Thoracic aorta (tissue), 2 donors: ENCODE results near the gene GABRB3. TPM values are rescaled to one million over a fixed set of nuclear protein-coding genes. Genes with fewer than 3 reads are reported as not detected.

Source experiments
- ATAC-seq: fragments of 150-250 bp; one replicate; pipeline ENCODE4 v1.8.0; 2017; ENCODE audit warnings: low read depth; ENCODE audit not compliant: insufficient number of reproducible peaks, low FRiP score
- DNase-seq: peaks from one replicate; pipeline ENCODE4 v3.0.0-alpha.2; 2020; ENCODE audit warnings: low spot score
- H3K27ac ChIP-seq, 2 donors: fragments of 200-600 bp; sonication (generic); 1 replicate in 1 of 2; 2 replicates in 1 of 2; pipeline ENCODE4 v1.5.1; 2016; ENCODE audit warnings: mild to moderate bottlenecking in 2 of 2, moderate library complexity in 2 of 2
- H3K27me3 ChIP-seq: fragments of 200-600 bp; sonication (generic); replicated peaks from 2 replicates; pipeline ENCODE4 v1.6.0; 2016; ENCODE audit warnings: mild to moderate bottlenecking; ENCODE audit not compliant: insufficient read depth
- H3K36me3 ChIP-seq: fragments of 200-600 bp; sonication (generic); one replicate; pipeline ENCODE4 v1.5.1; 2016
- H3K4me1 ChIP-seq, 2 donors: fragments of 200-600 bp; sonication (generic); 1 replicate in 1 of 2; 2 replicates in 1 of 2; pipeline versions ENCODE4 v1.5.1 to v1.6.0; 2016; ENCODE audit warnings: low read depth in 2 of 2, mild to moderate bottlenecking in 1 of 2; ENCODE audit not compliant: control insufficient read depth in 1 of 2
- H3K4me3 ChIP-seq: fragments of 200-600 bp; sonication (generic); 2 replicates; pipeline ENCODE4 v1.5.1; 2016; ENCODE audit warnings: mild to moderate bottlenecking
- H3K9me3 ChIP-seq: fragments of 200-600 bp; sonication (generic); 2 replicates; pipeline ENCODE4 v1.5.1; 2016
- CTCF ChIP-seq: fragments of 200-600 bp; sonication (generic); IDR thresholded peaks from one replicate; pipeline ENCODE4 v1.5.1; 2019; ENCODE audit warnings: antibody characterized with exemption
- total RNA-seq, 2 donors: library from RNA; depleted of rRNA; stranded (reverse); fragments of >200 nt; gene quantifications; one replicate each; pipeline versions ENCODE4 v1.1.0 to v1.2.3, GENCODE V29; 2016

Gene GABRB3
- total RNA-seq, 2 donors from 2014 or later: 0.54 to 2.0 TPM

GRCh38 chr15:26639966-26640365 lies 132.9 kb downstream of the GABRB3 start:
- DNase-seq: no peak
- H3K36me3 ChIP-seq: no peaks in the 10 kb centered on the region
- TF ChIP-seq CTCF: no peak
- H3K4me1 ChIP-seq: no peaks in the 10 kb centered on the region
- no peak overlapping the region for H3K27ac ChIP-seq
- no peaks in the 10 kb centered on the region for H3K9me3 ChIP-seq
- no peak for ATAC-seq
- no peaks in the 10 kb centered on the region for H3K27me3 ChIP-seq
- no peak overlapping the region for H3K4me3 ChIP-seq

- Histone ChIP-seq H3K9me3 (no peaks in the 10 kb centered on the region), H3K27me3 (no peaks in the 10 kb centered on the region), H3K27ac (no peak overlapping the region), H3K4me1 (no peaks in the 10 kb centered on the region), H3K4me3 (no peak overlapping the region), H3K36me3 (no peaks in the 10 kb centered on the region)
- no peak for DNase-seq
- TF ChIP-seq CTCF: no peak
- ATAC-seq: no peak
Observed at GRCh38 chr15:26635614-26636013, 137.3 kb downstream of the GABRB3 start.

- Histone ChIP-seq H3K27ac (no peak overlapping the region), H3K4me3 (no peak overlapping the region), H3K4me1 (no peaks in the 10 kb centered on the region), H3K36me3 (no peaks in the 10 kb centered on the region), H3K9me3 (no peaks in the 10 kb centered on the region), H3K27me3 (no peaks in the 10 kb centered on the region)
- DNase-seq: no peak
- TF ChIP-seq CTCF: no peak
- ATAC-seq: no peak
Observed at GRCh38 chr15:26635105-26635504, 137.8 kb downstream of the GABRB3 start.

- TF ChIP-seq CTCF: no peak
- no peak overlapping the region for H3K27ac ChIP-seq
- H3K9me3 ChIP-seq: no peaks in the 10 kb centered on the region
- ATAC-seq: no peak
- H3K4me3 ChIP-seq: no peak overlapping the region
- H3K4me1 ChIP-seq: no peaks in the 10 kb centered on the region
- DNase-seq: no peak
- no peaks in the 10 kb centered on the region for H3K27me3 ChIP-seq
- H3K36me3 ChIP-seq: no peaks in the 10 kb centered on the region
Observed at GRCh38 chr15:26634319-26634718, 138.5 kb downstream of the GABRB3 start.

GRCh38 chr15:26632500-26632899 lies 140.4 kb downstream of the GABRB3 start:
- DNase-seq (no peak), ATAC-seq (no peak)
- H3K4me3 ChIP-seq: no peak overlapping the region
- no peaks in the 10 kb centered on the region for H3K4me1 ChIP-seq
- H3K36me3 ChIP-seq: no peaks in the 10 kb centered on the region
- no peak overlapping the region for H3K27ac ChIP-seq
- H3K9me3 ChIP-seq: no peaks in the 10 kb centered on the region
- no peaks in the 10 kb centered on the region for H3K27me3 ChIP-seq
- TF ChIP-seq CTCF: no peak
